Measurements from ENCODE around the gene TNFSF13B. TPM values are rescaled to one million over a fixed set of nuclear protein-coding genes. Genes with fewer than 3 reads are reported as not detected.

Gene TNFSF13B
- total and polyA plus RNA-seq, 2 of the 8 experiments (the other 6 are each of a cell fraction or from before 2014, with no cell fraction given) = not detected

DNA sequence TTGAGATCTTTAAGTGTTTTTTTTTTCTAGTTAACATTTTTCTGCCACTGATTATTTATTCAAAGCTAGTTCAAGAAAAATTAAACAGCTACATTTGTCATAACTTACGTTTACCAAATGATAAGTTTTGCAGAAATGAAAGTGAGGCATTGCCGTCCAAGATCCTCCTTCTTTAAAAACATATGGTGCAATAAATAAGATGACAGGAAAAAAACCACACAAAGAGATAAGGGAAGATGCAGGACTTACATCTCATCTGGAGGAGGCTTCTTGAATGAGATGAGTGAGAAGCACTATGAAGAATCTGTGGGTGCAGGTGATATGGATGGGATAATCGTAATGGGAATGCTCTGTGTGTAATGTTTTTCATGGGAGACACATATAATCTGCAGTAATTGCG is 12.4 kb downstream of the TNFSF13B start:
- Histone ChIP-seq H2BK12ac (ENCODE audit: low read depth, low read length) (no peak overlapping the region), H3K4me3 (ENCODE audit: extremely low read depth in 1 of 4, insufficient read depth in 2 of 4, low read depth in 3 of 4, low read length in 4 of 4) (no peak overlapping the region), H3K23ac (ENCODE audit: insufficient read length) (no peak overlapping the region), H3K23me2 (ENCODE audit: low read depth, low read length) (no peaks in the 10 kb centered on the region), H2BK15ac (ENCODE audit: low read length) (no peak overlapping the region), H3K79me1 (ENCODE audit: low read depth, low read length) (no peaks in the 10 kb centered on the region), H3K4ac (replicated peaks; ENCODE audit: insufficient read length, low read depth, low read length) (no peak overlapping the region), H3K4me2 (ENCODE audit: insufficient read depth in 1 of 2, low read depth in 2 of 2, low read length in 2 of 2) (no peak overlapping the region), H3K4me1 (replicated peaks in 1 of 4; ENCODE audit: control insufficient read depth in 3 of 4, insufficient read depth in 4 of 4, low read length in 3 of 4) (no peaks in the 10 kb centered on the region; a peak in 1 of 7 replicates), H3K9ac (replicated peaks in 1 of 4; ENCODE audit: extremely low read depth in 1 of 4, low read depth in 3 of 4, low read length in 3 of 4) (no peak overlapping the region), H3K14ac (ENCODE audit: insufficient read length) (no peak overlapping the region), H3K36me3 (ENCODE audit: control insufficient read depth in 2 of 4, insufficient read depth in 4 of 4, low read length in 3 of 4) (no peaks in the 10 kb centered on the region), H3K27ac (ENCODE audit: low read depth, low read length) (no peak overlapping the region), H2BK20ac (ENCODE audit: low read length) (no peak overlapping the region), H2BK5ac (ENCODE audit: low read depth, low read length) (no peak overlapping the region), H3K9me3 (ENCODE audit: insufficient read depth in 2 of 2, low read depth in 1 of 2, low read length in 1 of 2) (no peaks in the 10 kb centered on the region), H3K79me2 (ENCODE audit: control insufficient read depth in 1 of 2, insufficient read depth in 2 of 2, low read length in 2 of 2) (no peaks in the 10 kb centered on the region), H4K20me1 (replicated peaks in 1 of 2; ENCODE audit: control insufficient read depth in 1 of 2, insufficient read depth in 2 of 2, low read length in 2 of 2) (no peaks in the 10 kb centered on the region), H2AK5ac (ENCODE audit: low read depth, low read length) (no peak overlapping the region), H3K56ac (replicated peaks; ENCODE audit: insufficient read length, low read depth, low read length) (no peak overlapping the region), H4K91ac (replicated peaks; ENCODE audit: insufficient read length, low read length) (no peak overlapping the region), H2BK120ac (replicated peaks; ENCODE audit: low read depth, low read length) (no peak overlapping the region), H3K18ac (ENCODE audit: extremely low read depth, low read length) (no peak overlapping the region), H4K8ac (ENCODE audit: extremely low read depth, insufficient read depth, low read length) (no peak overlapping the region), H3K27me3 (replicated peaks in 1 of 4; ENCODE audit: control insufficient read depth in 3 of 4, extremely low read depth in 1 of 4, insufficient read depth in 3 of 4, low read length in 3 of 4) (no peaks in the 10 kb centered on the region), H4K5ac (ENCODE audit: insufficient read length, low read depth, low read length) (no peak overlapping the region), H2AFZ (ENCODE audit: low read length) (no peak overlapping the region)
- TF ChIP-seq EGR1 (IDR thresholded peaks at IDR 0.05; ENCODE audit: borderline replicate concordance, low read depth, low read length) (no peak), SRF (IDR thresholded peaks at IDR 0.05; ENCODE audit: low read depth, low read length) (no peak), CHD2 (IDR thresholded peaks at IDR 0.05; ENCODE audit: low read length) (no peak), POLR2AphosphoS5 (IDR thresholded peaks at IDR 0.05; ENCODE audit: low read depth, low read length) (no peak), SP4 (IDR thresholded peaks at IDR 0.05; ENCODE audit: low read length) (no peak), CTBP2 (IDR thresholded peaks at IDR 0.05; ENCODE audit: borderline replicate concordance, insufficient read depth, insufficient read length, low read length) (no peak), NRF1 (IDR thresholded peaks at IDR 0.05; ENCODE audit: low read depth, low read length) (no peak), POLR2A (IDR thresholded peaks at IDR 0.05; ENCODE audit: control extremely low read depth in 1 of 2, low read depth in 2 of 2, low read length in 2 of 2) (no peak)
- ChIA-PET POLR2A (ENCODE audit: partially characterized antibody) (no interaction called here), CTCF (ENCODE audit: partially characterized antibody) (no interaction called here)
- no peak for DNase-seq (ENCODE audit: low read depth in 1 of 2, low spot score in 2 of 2)
- FAIRE-seq = no peak
- 94% methylated on average over 4 of the region's 4 CpGs; no CpG with 5 or more reads in 1 of the 2 experiments for WGBS, 2 experiments (ENCODE audit: extremely low coverage in 1 of 2, insufficient coverage in 1 of 2, insufficient read length in 1 of 2, insufficient replicate concordance in 2 of 2, low coverage in 1 of 2, low lambda C conversion rate in 2 of 2, missing lambda C conversion rate in 1 of 2)

Data from H1 (cell line).